HG02571 (cell line): Measurements from ENCODE around the gene ANKRD23.
"Not testable (repeated sequence)": the region's sequence is repeated elsewhere in the genome, so short reads cannot be mapped to it uniquely, and the experiment has no call there.

Source experiments
- ATAC-seq: cut with Tn5 transposase; IDR thresholded peaks from one replicate; pipeline ENCODE4 v1.9.1; 2021; ENCODE audit warnings: mild to moderate bottlenecking, moderate library complexity; ENCODE audit not compliant: unreplicated experiment

The ANKRD23 gene

GRCh38 chr2:96864343-96865091 is 20.7 kb upstream of the ANKRD23 start:
- no peak for ATAC-seq

- no peak for ATAC-seq
Observed at GRCh38 chr2:96863575-96864342, 19.9 kb upstream of the ANKRD23 start.

- ATAC-seq: not testable (repeated sequence)
Observed at GRCh38 chr2:96863056-96863455, 19.2 kb upstream of the ANKRD23 start.

GRCh38 chr2:96861074-96861473 is 17.3 kb upstream of the ANKRD23 start:
- no peak for ATAC-seq

GRCh38 chr2:96860065-96861029 is 16.5 kb upstream of the ANKRD23 start:
- no peak for ATAC-seq

- no peak for ATAC-seq
Observed at GRCh38 chr2:96859681-96860064, 15.9 kb upstream of the ANKRD23 start.

- ATAC-seq: no peak
Observed at GRCh38 chr2:96859099-96859649, 15.4 kb upstream of the ANKRD23 start.

GRCh38 chr2:96857667-96858372 is 14.0 kb upstream of the ANKRD23 start, which contains the start of gene ANKRD39:
Gene ANKRD39 (minus strand): TSS chr2:96858016. CDS start chr2:96857987, 29 bp downstream.
- ATAC-seq: peak; percentile 89

- peak; percentile 27 for ATAC-seq
Observed at GRCh38 chr2:96856776-96857666, 13.2 kb upstream of the ANKRD23 start.

GRCh38 chr2:96853321-96853720 is 9.5 kb upstream of the ANKRD23 start:
- no peak for ATAC-seq

- ATAC-seq: no peak
Observed at GRCh38 chr2:96852667-96853066, 8.8 kb upstream of the ANKRD23 start.

- no peak for ATAC-seq
Observed at GRCh38 chr2:96848264-96848663, 4.4 kb upstream of the ANKRD23 start.

- ATAC-seq: no peak
Observed at GRCh38 chr2:96847586-96847985, 3.8 kb upstream of the ANKRD23 start.

GRCh38 chr2:96846825-96847224 is 3.0 kb upstream of the ANKRD23 start:
- ATAC-seq: no peak

- ATAC-seq: no peak
Observed at GRCh38 chr2:96844405-96844808, 586 bp upstream of the ANKRD23 start.

- ATAC-seq: no peak
Observed at GRCh38 chr2:96842600-96842999, 1.2 kb downstream of the ANKRD23 start.

GRCh38 chr2:96841701-96842495 is 1.9 kb downstream of the ANKRD23 start:
- no peak for ATAC-seq
